AG09309 (cell line): ENCODE results near the gene GALNT4.
A peak's percentile ranks its signal among the peaks of the same experiment; 100 is the strongest.

Source experiments
- DNase-seq: peaks from one replicate; pipeline ENCODE4 v3.0.0-alpha.2; 2010; ENCODE audit warnings: low read depth
- H3K4me3 ChIP-seq: 2 replicates; pipeline ENCODE4 v1.5.1; 2011; ENCODE audit warnings: mild to moderate bottlenecking, low read depth, low read length, moderate library complexity; ENCODE audit not compliant: control insufficient read depth
- TF ChIP-seq, protein P1 (sequence below): IDR thresholded peaks from 2 replicates; pipeline ENCODE4 v1.5.1; 2011; ENCODE audit warnings: mild to moderate bottlenecking, low read depth, low read length, inconsistent platforms; ENCODE audit not compliant: insufficient read depth, control insufficient read depth; ENCODE audit errors: missing control alignments

Gene GALNT4

GRCh38 chr12:89544681-89545184 lies 20.1 kb upstream of the GALNT4 start:
- DNase-seq, result peak; percentile 57
- H3K4me3 ChIP-seq, result no peak overlapping the region
- TF ChIP-seq, protein P1, sequence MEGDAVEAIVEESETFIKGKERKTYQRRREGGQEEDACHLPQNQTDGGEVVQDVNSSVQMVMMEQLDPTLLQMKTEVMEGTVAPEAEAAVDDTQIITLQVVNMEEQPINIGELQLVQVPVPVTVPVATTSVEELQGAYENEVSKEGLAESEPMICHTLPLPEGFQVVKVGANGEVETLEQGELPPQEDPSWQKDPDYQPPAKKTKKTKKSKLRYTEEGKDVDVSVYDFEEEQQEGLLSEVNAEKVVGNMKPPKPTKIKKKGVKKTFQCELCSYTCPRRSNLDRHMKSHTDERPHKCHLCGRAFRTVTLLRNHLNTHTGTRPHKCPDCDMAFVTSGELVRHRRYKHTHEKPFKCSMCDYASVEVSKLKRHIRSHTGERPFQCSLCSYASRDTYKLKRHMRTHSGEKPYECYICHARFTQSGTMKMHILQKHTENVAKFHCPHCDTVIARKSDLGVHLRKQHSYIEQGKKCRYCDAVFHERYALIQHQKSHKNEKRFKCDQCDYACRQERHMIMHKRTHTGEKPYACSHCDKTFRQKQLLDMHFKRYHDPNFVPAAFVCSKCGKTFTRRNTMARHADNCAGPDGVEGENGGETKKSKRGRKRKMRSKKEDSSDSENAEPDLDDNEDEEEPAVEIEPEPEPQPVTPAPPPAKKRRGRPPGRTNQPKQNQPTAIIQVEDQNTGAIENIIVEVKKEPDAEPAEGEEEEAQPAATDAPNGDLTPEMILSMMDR, result no peak

DNA sequence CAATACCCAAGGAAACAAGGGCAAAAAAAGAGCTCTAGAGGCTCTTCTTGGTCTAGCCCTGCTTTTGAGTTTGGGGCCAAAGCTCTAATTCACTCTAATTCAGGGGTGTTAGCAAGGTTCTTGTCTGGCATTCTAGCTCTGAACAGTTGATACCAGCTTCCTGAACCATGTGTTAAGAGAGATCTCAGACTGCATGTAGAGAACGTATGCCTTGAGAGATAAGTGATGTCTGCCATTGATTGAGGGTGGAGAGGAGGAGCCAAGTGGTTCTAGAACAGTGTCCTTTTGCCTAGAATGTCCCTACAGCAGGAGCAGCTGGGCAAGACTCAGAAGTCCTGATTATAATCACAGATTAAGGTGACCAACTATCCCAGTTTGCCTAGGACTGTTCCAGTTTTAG lies 19.4 kb upstream of the GALNT4 start:
- TF ChIP-seq, protein P1, result no peak
- DNase-seq, result no peak

GRCh38 chr12:89542912-89543592 lies 18.5 kb upstream of the GALNT4 start:
- peak; percentile 62 for DNase-seq
- H3K4me3 ChIP-seq, result no peak overlapping the region
- TF ChIP-seq, protein P1, result peak; percentile 88

More for the DNA sequence above, 19.4 kb upstream of the GALNT4 start:
- no peak overlapping the region for H3K4me3 ChIP-seq

- TF ChIP-seq, protein P1, result no peak
- no peak overlapping the region for H3K4me3 ChIP-seq
- DNase-seq, result no peak
Observed at GRCh38 chr12:89542236-89542635, 17.6 kb upstream of the GALNT4 start.

GRCh38 chr12:89540586-89540985 lies 16.0 kb upstream of the GALNT4 start:
- DNase-seq, result no peak
- no peak overlapping the region for H3K4me3 ChIP-seq
- TF ChIP-seq, protein P1, result no peak

DNA sequence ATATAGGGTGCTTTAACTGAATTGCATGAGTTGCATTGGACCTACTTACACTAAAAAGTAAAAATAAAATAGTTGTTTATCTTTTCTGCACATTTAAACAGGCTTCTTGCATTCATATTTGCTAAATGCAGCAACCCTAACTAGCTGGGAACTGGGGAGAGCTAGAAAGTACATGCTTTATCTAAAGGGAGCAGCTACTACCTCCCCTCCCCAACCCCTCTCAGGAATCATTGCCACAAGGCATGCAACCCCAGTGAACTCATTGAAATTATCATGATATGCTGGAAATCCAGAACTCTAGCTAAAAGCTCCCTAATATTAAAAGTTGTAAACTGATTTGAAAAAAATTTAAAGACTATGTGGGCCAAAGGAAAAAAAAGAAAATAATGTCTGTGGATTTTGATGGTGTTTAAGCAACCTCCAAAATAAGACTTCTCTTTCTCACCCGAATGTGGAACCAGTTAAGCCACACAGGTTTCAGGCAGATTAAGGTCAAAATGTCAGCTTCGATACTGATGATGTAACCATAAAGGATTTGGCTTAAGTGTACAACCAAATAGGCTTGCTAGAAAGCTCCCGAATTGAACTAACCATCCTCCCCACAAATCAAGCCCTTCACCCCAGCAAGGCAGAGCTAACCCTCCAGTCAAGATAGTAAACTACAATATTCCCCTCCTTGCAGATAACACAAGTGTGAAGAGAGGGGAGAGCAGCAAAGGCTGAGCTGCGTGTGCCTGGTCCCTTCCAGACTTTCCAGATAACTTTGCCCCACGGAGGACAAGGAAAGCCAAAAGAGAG lies 15.0 kb upstream of the GALNT4 start:
- no peak for DNase-seq
- TF ChIP-seq, protein P1, result no peak
- no peak overlapping the region for H3K4me3 ChIP-seq
